GM23338 (cell line): ENCODE data around the gene GRID1. TPM values are rescaled to one million over a fixed set of nuclear protein-coding genes. Genes with fewer than 3 reads are reported as not detected.

ENCODE experiments used
- ATAC-seq: fragments of 200-7000 bp; cut with Tn5 transposase; 3 replicates; pipeline ENCODE4 v1.9.1; 2020
- DNase-seq: peaks from one replicate; pipeline ENCODE4 v3.0.0-alpha.2; 2015; ENCODE audit warnings: low spot score
- H2AFZ ChIP-seq: fragments of 200-600 bp; sonication (generic); 2 replicates; pipeline ENCODE4 v1.8.0; 2016; ENCODE audit warnings: antibody characterized with exemption, mild to moderate bottlenecking, moderate library complexity
- H3F3A ChIP-seq: fragments of 200-600 bp; sonication (generic); replicated peaks from 2 replicates; pipeline ENCODE4 v1.8.0; 2017; ENCODE audit warnings: antibody characterized with exemption, mixed run types, low read depth
- H3K27ac ChIP-seq: fragments of 200-600 bp; sonication (generic); 2 replicates; pipeline ENCODE4 v1.6.1; 2016; ENCODE audit warnings: low read depth
- H3K27me3 ChIP-seq: fragments of 200-600 bp; sonication (generic); 2 replicates; pipeline ENCODE4 v1.8.0; 2016; ENCODE audit warnings: mild to moderate bottlenecking, mixed run types, moderate library complexity; ENCODE audit not compliant: insufficient read depth
- H3K36me3 ChIP-seq: fragments of 200-600 bp; sonication (generic); 2 replicates; pipeline ENCODE4 v1.8.0; 2016; ENCODE audit warnings: mild to moderate bottlenecking; ENCODE audit not compliant: insufficient read depth
- H3K4me1 ChIP-seq: fragments of 200-600 bp; sonication (generic); 2 replicates; pipeline ENCODE4 v1.8.0; 2016; ENCODE audit warnings: mild to moderate bottlenecking, moderate library complexity; ENCODE audit not compliant: insufficient read depth
- H3K4me2 ChIP-seq: fragments of 200-600 bp; sonication (generic); 2 replicates; pipeline ENCODE4 v1.7.1; 2017; ENCODE audit warnings: mixed run types
- H3K4me3 ChIP-seq: fragments of 200-600 bp; sonication (generic); 2 replicates; pipeline ENCODE4 v1.6.1; 2016; ENCODE audit warnings: mixed run types
- H3K79me2 ChIP-seq: fragments of 200-600 bp; sonication (generic); replicated peaks from 2 replicates; pipeline ENCODE4 v1.8.0; 2017; ENCODE audit warnings: mild to moderate bottlenecking; ENCODE audit not compliant: insufficient read depth
- H3K9me2 ChIP-seq: fragments of 200-600 bp; sonication (generic); 2 replicates; pipeline ENCODE4 v1.8.0; 2017; ENCODE audit not compliant: insufficient read depth
- H4K20me1 ChIP-seq: fragments of 200-600 bp; sonication (generic); replicated peaks from 2 replicates; pipeline ENCODE4 v1.8.0; 2017; ENCODE audit warnings: mild to moderate bottlenecking; ENCODE audit not compliant: insufficient read depth
- H3K27ac Mint-ChIP-seq: 2 replicates; pipeline ENCODE4 v1.8.0; 2020; ENCODE audit warnings: inconsistent platforms, mild to moderate bottlenecking, moderate library complexity, mixed read lengths
- H3K27me3 Mint-ChIP-seq: 3 replicates; pipeline ENCODE4 v1.8.0; 2022; ENCODE audit warnings: low read depth, mild to moderate bottlenecking, moderate library complexity, mixed read lengths, inconsistent platforms; ENCODE audit not compliant: insufficient read depth, poor library complexity
- H3K36me3 Mint-ChIP-seq: 3 replicates; pipeline ENCODE4 v1.8.0; 2021; ENCODE audit warnings: low read depth, mild to moderate bottlenecking, inconsistent platforms, moderate library complexity, mixed read lengths
- H3K4me1 Mint-ChIP-seq: 3 replicates; pipeline ENCODE4 v1.8.0; 2020; ENCODE audit warnings: mild to moderate bottlenecking, inconsistent platforms, mixed read lengths
- H3K4me3 Mint-ChIP-seq: 3 replicates; pipeline ENCODE4 v1.8.0; 2021; ENCODE audit warnings: moderate library complexity, mild to moderate bottlenecking, inconsistent platforms, mixed read lengths
- H3K9me3 Mint-ChIP-seq: 3 replicates; pipeline ENCODE4 v1.8.0; 2020; ENCODE audit warnings: moderate library complexity, mild to moderate bottlenecking, inconsistent platforms, mixed read lengths
- CTCF ChIP-seq, 2 experiments: fragments of 200-600 bp in 1 of 2; sonication (generic) in 1 of 2; conservative IDR thresholded peaks; 2 replicates each; pipeline versions ENCODE4 v1.5.1 to v1.6.1; 2016 to 2017; ENCODE audit warnings: antibody characterized with exemption in 2 of 2, low read depth in 2 of 2, mild to moderate bottlenecking in 2 of 2, moderate library complexity in 1 of 2
- ETS1 ChIP-seq: IDR thresholded peaks from 2 replicates; pipeline ENCODE4 v1.6.1; 2016; ENCODE audit warnings: antibody characterized with exemption
- EZH2phosphoT487 ChIP-seq: fragments of 200-600 bp; sonication (generic); IDR thresholded peaks from one replicate; pipeline ENCODE4 v1.8.1; 2018; ENCODE audit warnings: antibody characterized with exemption; ENCODE audit not compliant: unreplicated experiment
- JUNB ChIP-seq: IDR thresholded peaks from one replicate; pipeline ENCODE4 v1.6.1; 2016; ENCODE audit warnings: antibody characterized with exemption; ENCODE audit not compliant: unreplicated experiment
- NANOG ChIP-seq: IDR thresholded peaks from 2 replicates; pipeline ENCODE4 v1.6.1; 2016; ENCODE audit warnings: antibody characterized with exemption, borderline replicate concordance
- POLR2AphosphoS5 ChIP-seq: IDR thresholded peaks from 2 replicates; pipeline ENCODE4 v1.6.1; 2016; ENCODE audit warnings: antibody characterized with exemption, low read depth
- REST ChIP-seq: IDR thresholded peaks from one replicate; pipeline ENCODE4 v1.6.1; 2018; ENCODE audit warnings: antibody characterized with exemption; ENCODE audit not compliant: unreplicated experiment
- ZNF114 ChIP-seq: fragments of 250-450 bp; sonication (Bioruptor Pico); IDR thresholded peaks from 2 replicates; pipeline ENCODE4 v1.5.0; 2020; ENCODE audit warnings: mild to moderate bottlenecking, moderate library complexity
- ZNF331 ChIP-seq: fragments of 250-450 bp; sonication (Bioruptor Pico); IDR thresholded peaks from 2 replicates; pipeline ENCODE4 v1.5.0; 2020; ENCODE audit warnings: low read depth, mild to moderate bottlenecking, moderate library complexity
- ZNF462 ChIP-seq: fragments of 250-450 bp; sonication (Bioruptor Pico); IDR thresholded peaks from 2 replicates; pipeline ENCODE4 v1.5.0; 2020; ENCODE audit warnings: mild to moderate bottlenecking, moderate library complexity
- polyA plus RNA-seq: library from polyadenylated mRNA; unstranded; fragments of >200 nt; fragmentation: Nextera tagmentation; extraction: Ambion mirVana; gene quantifications from 2 replicates; pipeline ENCODE4 v1.2.1, GENCODE V29; 2016
- total RNA-seq: library from RNA; depleted of rRNA; stranded (reverse); fragments of >200 nt; shearing (Covaris generic); gene quantifications from 2 replicates; pipeline ENCODE4 v1.2.3, GENCODE V29; 2014

GRID1 gene
- total and polyA plus RNA-seq, 2 experiments from 2014 or later: 0.14 to 0.15 TPM

GRCh38 chr10:85888004-85888403 is 478.6 kb downstream of the GRID1 start (continued):
- TF ChIP-seq REST: no peak
- TF ChIP-seq EZH2phosphoT487: no peak
- TF ChIP-seq ZNF114: no peak
- TF ChIP-seq CTCF (conservative IDR thresholded peaks at IDR 0.05; ENCODE audit: low read depth in 2 of 2): no peak
- TF ChIP-seq NANOG: no peak
- TF ChIP-seq ETS1: no peak
- no peak for TF ChIP-seq ZNF331 (CRISPR knock-in tag)
- no peak for TF ChIP-seq POLR2AphosphoS5

- H3K36me3 ChIP-seq: peaks cover 4% of the 10 kb centered on the region; the same call in 1 of the 2 replicates
- H3K36me3 Mint-ChIP-seq: peaks cover 16% of the 10 kb centered on the region; the same call in 2 of the 3 replicates
- no peaks in the 10 kb centered on the region for H3K27me3 ChIP-seq
- H3K27ac Mint-ChIP-seq: no peak overlapping the region
- H3K4me3 ChIP-seq: no peak overlapping the region
- ATAC-seq: no peak
- H3K4me2 ChIP-seq: no peak overlapping the region
- no peaks in the 10 kb centered on the region for H3F3A ChIP-seq
- DNase-seq: no peak
- no peak overlapping the region for H3K4me3 Mint-ChIP-seq
- peaks cover 66% of the 10 kb centered on the region for H3K9me3 Mint-ChIP-seq
- H2AFZ ChIP-seq: no peak overlapping the region
- no peaks in the 10 kb centered on the region for H3K4me1 ChIP-seq
- no peaks in the 10 kb centered on the region for H3K79me2 ChIP-seq
- no peak overlapping the region for H3K27ac ChIP-seq
- H4K20me1 ChIP-seq: no peaks in the 10 kb centered on the region
- H3K4me1 Mint-ChIP-seq: no peaks in the 10 kb centered on the region
- H3K27me3 Mint-ChIP-seq: no peaks in the 10 kb centered on the region
- no peaks in the 10 kb centered on the region for H3K9me2 ChIP-seq
- TF ChIP-seq CTCF (conservative IDR thresholded peaks at IDR 0.05; ENCODE audit: low read depth in 2 of 2): no peak
- no peak for TF ChIP-seq JUNB
- TF ChIP-seq ZNF462 (CRISPR knock-in tag): no peak
- no peak for TF ChIP-seq POLR2AphosphoS5
- TF ChIP-seq ZNF331 (CRISPR knock-in tag): no peak
These were observed 492.4 kb downstream of the GRID1 start for GRCh38 chr10:85874208-85874607.
